GM18519 (cell line): ENCODE data around the gene CHKB.

Experiments
- ATAC-seq: cut with Tn5 transposase; IDR thresholded peaks from one replicate; pipeline ENCODE4 v1.9.1; 2021; ENCODE audit warnings: mild to moderate bottlenecking, moderate library complexity; ENCODE audit not compliant: unreplicated experiment, low FRiP score

Gene CHKB

GRCh38 chr22:50600967-50601668 lies 18.5 kb upstream of the CHKB start:
- no peak for ATAC-seq

GRCh38 chr22:50600538-50600937 lies 17.9 kb upstream of the CHKB start, which contains the start of gene MAPK8IP2:
MAPK8IP2 (plus strand) TSS chr22:50600793; CDS start chr22:50600819, 26 bp downstream.
- ATAC-seq, result no peak

GRCh38 chr22:50599816-50600455 lies 17.3 kb upstream of the CHKB start:
- ATAC-seq, result no peak

GRCh38 chr22:50597097-50597496 lies 14.4 kb upstream of the CHKB start:
- no peak for ATAC-seq

- no peak for ATAC-seq
Observed at GRCh38 chr22:50595189-50595588, 12.5 kb upstream of the CHKB start.

- no peak for ATAC-seq
Observed at GRCh38 chr22:50587407-50587806, 4.8 kb upstream of the CHKB start.

GRCh38 chr22:50586416-50586815 lies 3.8 kb upstream of the CHKB start:
- no peak for ATAC-seq

GRCh38 chr22:50585781-50586180 lies 3.1 kb upstream of the CHKB start:
- no peak for ATAC-seq

- ATAC-seq, result no peak
Observed at GRCh38 chr22:50585238-50585637, 2.6 kb upstream of the CHKB start.

- no peak for ATAC-seq
Observed at GRCh38 chr22:50584106-50585096, 1.8 kb upstream of the CHKB start.

GRCh38 chr22:50583294-50583861 lies 729 bp upstream of the CHKB start:
- ATAC-seq, result peak; percentile 20

GRCh38 chr22:50581950-50582492 lies 628 bp downstream of the CHKB start:
- no peak for ATAC-seq

- no peak for ATAC-seq
Observed at GRCh38 chr22:50581031-50581949, 1.4 kb downstream of the CHKB start.

- no peak for ATAC-seq
Observed at GRCh38 chr22:50579752-50580151, 2.9 kb downstream of the CHKB start.

- no peak for ATAC-seq
Observed at GRCh38 chr22:50578776-50579310, 3.8 kb downstream of the CHKB start.

- no peak for ATAC-seq
Observed at GRCh38 chr22:50577987-50578775, 4.5 kb downstream of the CHKB start, which contains the start of gene CPT1B. CPT1B (minus strand) TSS chr22:50578427; CDS start chr22:50577915, 512 bp downstream.

- no peak for ATAC-seq
Observed at GRCh38 chr22:50577697-50577986, 5.0 kb downstream of the CHKB start.
